SJSA1 (cell line): ENCODE measurements around the gene SLC27A2. TPM values are rescaled to one million over a fixed set of nuclear protein-coding genes. Genes with fewer than 3 reads are reported as not detected.

Experiments used
- DNase-seq, 2 experiments: peaks; one replicate each; pipeline ENCODE4 v3.0.0-alpha.2; 2015 to 2020; ENCODE audit warnings: low spot score in 2 of 2, low read depth in 1 of 2
- H3K27ac ChIP-seq: fragments of 250-450 bp; sonication (Bioruptor Pico); 2 replicates; pipeline ENCODE4 v1.5.1; 2020; ENCODE audit warnings: mild to moderate bottlenecking, moderate library complexity
- H3K27me3 ChIP-seq: fragments of 250-450 bp; sonication (Bioruptor Pico); replicated peaks from 2 replicates; pipeline ENCODE4 v1.5.1; 2020; ENCODE audit warnings: mild to moderate bottlenecking, moderate library complexity
- H3K36me3 ChIP-seq: fragments of 250-450 bp; sonication (Bioruptor Pico); 2 replicates; pipeline ENCODE4 v1.5.1; 2020; ENCODE audit warnings: mild to moderate bottlenecking
- H3K4me1 ChIP-seq: fragments of 250-450 bp; sonication (Bioruptor Pico); replicated peaks from 2 replicates; pipeline ENCODE4 v1.6.1; 2021; ENCODE audit warnings: mild to moderate bottlenecking
- H3K4me3 ChIP-seq: fragments of 250-450 bp; sonication (Bioruptor Pico); 2 replicates; pipeline ENCODE4 v1.5.1; 2020; ENCODE audit warnings: mild to moderate bottlenecking
- H3K9me3 ChIP-seq: fragments of 250-450 bp; sonication (Bioruptor Pico); replicated peaks from 2 replicates; pipeline ENCODE4 v1.5.1; 2020; ENCODE audit warnings: mild to moderate bottlenecking
- total RNA-seq: library from RNA; depleted of rRNA; stranded (reverse); fragments of >200 nt; shearing (Covaris generic); gene quantifications from 2 replicates; pipeline ENCODE4 v1.2.3, GENCODE V29; 2014

SLC27A2 gene
- total RNA-seq, 1 experiment from 2014 or later = 0.13 TPM

DNA sequence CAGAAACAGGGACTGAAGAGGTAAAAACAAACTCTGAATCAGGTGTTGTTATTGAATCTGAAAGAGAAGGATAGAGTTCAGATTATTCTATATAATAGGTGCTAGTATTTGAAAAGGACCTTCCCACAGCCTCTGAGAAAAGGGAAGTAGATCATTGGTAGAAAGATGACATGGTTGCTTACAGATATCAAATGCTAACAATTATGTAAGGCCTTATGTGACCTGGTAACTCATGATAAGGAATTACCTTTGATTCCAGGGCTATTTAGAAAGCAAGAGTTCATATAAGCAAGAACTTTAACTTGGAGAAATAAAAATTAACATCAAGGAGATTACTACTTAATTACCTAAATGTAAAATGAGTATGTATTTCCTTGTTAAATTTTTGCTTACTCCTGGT is 7.6 kb downstream of the SLC27A2 start:
- no peak for DNase-seq
- Histone ChIP-seq H3K4me1 (no peaks in the 10 kb centered on the region), H3K27ac (no peak overlapping the region)

DNA sequence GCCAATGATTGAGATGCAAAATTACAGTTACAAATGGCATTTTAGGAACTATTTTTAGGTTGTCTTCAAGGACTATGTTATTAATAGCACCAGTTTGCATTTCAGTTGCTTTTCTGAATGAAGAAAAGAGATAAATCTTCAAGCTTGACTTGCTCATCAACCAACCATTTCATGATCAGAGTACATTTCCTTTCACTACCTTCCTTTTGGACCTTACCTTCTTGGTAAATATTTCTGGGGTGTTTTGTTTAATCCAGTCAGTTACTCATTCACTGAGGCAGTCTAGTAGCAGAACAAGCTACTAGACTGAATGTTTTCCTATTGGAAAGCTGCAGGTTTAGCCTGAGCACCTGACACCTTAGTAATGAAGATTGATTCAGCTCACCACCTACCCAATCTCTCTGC is 8.2 kb downstream of the SLC27A2 start:
- Histone ChIP-seq H3K27me3 (no peaks in the 10 kb centered on the region), H3K4me1 (no peaks in the 10 kb centered on the region), H3K27ac (no peak overlapping the region), H3K36me3 (no peaks in the 10 kb centered on the region), H3K9me3 (no peaks in the 10 kb centered on the region), H3K4me3 (no peak overlapping the region)
- DNase-seq = no peak

More for the DNA sequence above, 7.6 kb downstream of the SLC27A2 start:
- Histone ChIP-seq H3K27me3 (0 out of 2 replicates have a peak, but pooled peaks cover 2% of the 10 kb centered on the region), H3K4me3 (no peak overlapping the region), H3K36me3 (no peaks in the 10 kb centered on the region), H3K9me3 (no peaks in the 10 kb centered on the region)

DNA sequence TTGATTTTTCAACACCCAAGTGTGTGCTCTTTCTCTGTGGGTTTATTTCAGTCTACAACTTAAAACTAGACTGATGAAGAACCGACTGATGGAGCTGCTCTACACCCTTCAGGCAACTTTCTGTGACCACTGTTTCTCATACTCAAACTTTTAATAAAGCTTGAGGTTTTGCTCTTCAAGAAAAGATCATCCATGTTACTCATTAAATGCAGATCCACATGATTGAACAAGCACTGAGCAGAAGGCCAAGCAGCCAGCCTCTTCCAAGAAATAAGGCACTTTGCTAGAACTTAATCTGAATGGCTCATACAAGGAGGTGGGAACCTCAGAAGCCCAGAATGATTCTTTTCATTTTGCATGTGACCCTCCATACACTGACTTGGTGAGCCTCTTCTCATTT is 8.7 kb downstream of the SLC27A2 start:
- no peak for DNase-seq
- Histone ChIP-seq H3K9me3 (no peaks in the 10 kb centered on the region), H3K27ac (no peak overlapping the region)

DNA sequence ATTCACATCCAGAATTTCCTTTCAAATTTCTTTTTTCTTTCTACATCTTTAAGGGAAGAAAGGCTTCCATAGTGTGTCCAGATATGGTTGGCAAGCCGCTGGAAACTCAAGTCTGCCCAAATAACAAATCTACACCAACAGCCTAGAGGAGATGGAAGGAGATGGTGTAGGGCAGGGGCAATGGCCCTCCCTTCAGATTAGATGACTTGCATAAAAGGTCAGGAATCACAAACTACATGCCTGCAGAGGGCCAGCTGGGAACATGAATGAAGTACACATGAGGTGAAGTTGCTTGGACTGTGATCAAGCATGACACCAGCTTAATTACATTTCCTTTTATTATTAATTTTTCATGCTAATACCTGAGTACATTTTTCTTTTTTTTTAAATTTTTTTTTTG is 10.2 kb downstream of the SLC27A2 start:
- Histone ChIP-seq H3K9me3 (no peaks in the 10 kb centered on the region), H3K27me3 (no peaks in the 10 kb centered on the region), H3K4me3 (no peak overlapping the region), H3K4me1 (no peaks in the 10 kb centered on the region), H3K36me3 (no peaks in the 10 kb centered on the region), H3K27ac (no peak overlapping the region)
- no peak for DNase-seq

More for the DNA sequence above, 8.7 kb downstream of the SLC27A2 start:
- Histone ChIP-seq H3K4me1 (no peaks in the 10 kb centered on the region), H3K27me3 (no peaks in the 10 kb centered on the region), H3K4me3 (no peak overlapping the region), H3K36me3 (no peaks in the 10 kb centered on the region)

DNA sequence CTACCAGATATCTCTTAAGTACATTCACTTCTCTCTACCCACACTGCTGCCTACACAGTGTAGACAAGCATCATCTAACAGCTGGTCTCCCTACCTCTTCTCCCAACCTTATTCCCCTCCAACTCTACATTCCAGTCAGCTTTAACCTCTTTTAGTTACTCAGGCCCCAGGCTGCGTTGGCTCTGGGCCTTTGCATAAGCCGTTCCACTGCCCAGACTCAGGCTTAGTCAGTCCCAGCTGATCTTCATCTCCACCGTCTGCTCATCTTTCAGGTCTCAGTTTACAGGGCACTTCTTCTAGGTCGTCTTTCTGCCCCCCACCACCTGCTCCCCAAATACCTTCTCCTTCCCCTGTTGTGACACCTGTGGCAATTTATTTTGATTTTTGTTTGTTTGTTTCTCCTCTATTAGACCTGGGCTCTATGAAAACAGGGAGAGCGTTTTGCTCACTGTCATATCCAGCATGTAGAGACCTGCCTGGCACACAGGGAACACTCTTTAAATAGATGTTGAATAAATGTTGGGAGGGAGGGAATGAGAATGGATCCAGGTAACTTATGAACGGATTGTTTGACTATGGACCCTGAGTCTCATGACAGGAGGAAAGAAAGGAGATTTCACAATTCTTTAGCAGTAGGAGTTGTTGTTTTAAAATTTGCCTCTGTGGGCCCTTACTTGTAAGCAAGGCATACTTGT is 11.1 kb downstream of the SLC27A2 start:
- no peak for DNase-seq
- Histone ChIP-seq H3K9me3 (no peaks in the 10 kb centered on the region), H3K4me3 (no peak overlapping the region), H3K27ac (no peak overlapping the region), H3K4me1 (no peaks in the 10 kb centered on the region), H3K36me3 (no peaks in the 10 kb centered on the region), H3K27me3 (no peaks in the 10 kb centered on the region)

DNA sequence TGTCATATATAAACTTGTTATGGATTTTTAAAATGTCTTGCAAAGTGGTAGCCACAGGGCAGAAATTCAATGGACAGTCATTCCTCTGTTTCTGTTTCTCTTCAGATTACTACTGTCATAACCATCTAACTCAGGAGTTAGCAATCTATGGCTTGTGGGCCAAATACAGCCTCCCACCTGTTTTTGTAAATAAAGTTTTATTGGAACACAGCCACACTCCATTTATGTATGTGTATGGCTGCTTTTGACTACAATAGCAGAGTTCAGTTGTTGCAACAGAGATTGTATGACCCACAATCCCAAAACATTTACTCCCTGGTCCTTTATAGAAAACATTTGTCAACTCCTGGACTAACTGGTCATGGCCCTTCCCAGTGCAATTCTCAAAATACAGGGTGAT is 20.0 kb downstream of the SLC27A2 start:
- Histone ChIP-seq H3K9me3 (no peaks in the 10 kb centered on the region), H3K4me3 (no peak overlapping the region), H3K27me3 (no peaks in the 10 kb centered on the region), H3K36me3 (no peaks in the 10 kb centered on the region), H3K4me1 (no peaks in the 10 kb centered on the region), H3K27ac (no peak overlapping the region)
- DNase-seq = no peak

DNA sequence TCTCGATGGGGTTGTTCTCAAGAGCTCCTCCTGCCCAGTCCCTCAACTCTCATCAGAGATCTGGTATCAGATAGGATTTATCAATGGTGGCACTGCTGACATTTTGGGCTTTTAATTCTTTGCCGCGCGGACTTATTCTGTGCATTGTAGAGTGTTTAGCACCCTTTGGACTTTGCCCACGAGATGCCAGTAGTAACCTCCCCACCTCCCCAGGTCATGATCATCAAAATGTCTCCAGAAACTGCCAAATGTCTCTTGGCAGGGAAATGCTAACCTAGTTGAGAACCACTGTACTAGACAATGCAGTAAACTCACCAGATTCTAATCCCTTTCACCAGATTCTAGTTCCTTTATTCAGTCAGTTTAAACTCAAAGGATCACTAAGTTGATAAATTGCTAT is 24.0 kb downstream of the SLC27A2 start:
- no peak overlapping the region for H3K4me3 ChIP-seq
- H3K27me3 ChIP-seq = no peaks in the 10 kb centered on the region
- no peaks in the 10 kb centered on the region for H3K9me3 ChIP-seq
- no peaks in the 10 kb centered on the region for H3K36me3 ChIP-seq
- H3K27ac ChIP-seq = no peak overlapping the region
- H3K4me1 ChIP-seq = no peaks in the 10 kb centered on the region
- DNase-seq = no peak

DNA sequence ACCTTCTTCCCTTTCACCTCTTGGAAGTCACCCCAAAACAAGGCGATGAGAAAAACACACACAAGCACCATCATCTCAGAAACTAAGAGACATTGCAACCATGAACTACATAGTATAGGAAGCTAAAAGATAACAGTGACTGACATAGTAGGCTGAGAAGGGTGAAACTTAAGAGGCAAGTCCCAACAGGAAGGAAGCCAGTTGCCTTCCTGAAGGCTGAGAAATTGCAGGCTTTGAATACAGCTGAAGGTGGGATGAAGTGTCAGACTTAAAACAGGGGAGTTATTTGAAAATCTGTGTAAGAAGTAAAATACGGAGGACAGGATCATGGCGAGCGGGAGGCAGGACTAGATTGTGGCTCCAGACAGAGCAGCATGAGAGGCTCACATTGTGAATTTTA is 27.8 kb downstream of the SLC27A2 start:
- H3K36me3 ChIP-seq = no peaks in the 10 kb centered on the region
- no peak overlapping the region for H3K4me3 ChIP-seq
- DNase-seq = no peak

DNA sequence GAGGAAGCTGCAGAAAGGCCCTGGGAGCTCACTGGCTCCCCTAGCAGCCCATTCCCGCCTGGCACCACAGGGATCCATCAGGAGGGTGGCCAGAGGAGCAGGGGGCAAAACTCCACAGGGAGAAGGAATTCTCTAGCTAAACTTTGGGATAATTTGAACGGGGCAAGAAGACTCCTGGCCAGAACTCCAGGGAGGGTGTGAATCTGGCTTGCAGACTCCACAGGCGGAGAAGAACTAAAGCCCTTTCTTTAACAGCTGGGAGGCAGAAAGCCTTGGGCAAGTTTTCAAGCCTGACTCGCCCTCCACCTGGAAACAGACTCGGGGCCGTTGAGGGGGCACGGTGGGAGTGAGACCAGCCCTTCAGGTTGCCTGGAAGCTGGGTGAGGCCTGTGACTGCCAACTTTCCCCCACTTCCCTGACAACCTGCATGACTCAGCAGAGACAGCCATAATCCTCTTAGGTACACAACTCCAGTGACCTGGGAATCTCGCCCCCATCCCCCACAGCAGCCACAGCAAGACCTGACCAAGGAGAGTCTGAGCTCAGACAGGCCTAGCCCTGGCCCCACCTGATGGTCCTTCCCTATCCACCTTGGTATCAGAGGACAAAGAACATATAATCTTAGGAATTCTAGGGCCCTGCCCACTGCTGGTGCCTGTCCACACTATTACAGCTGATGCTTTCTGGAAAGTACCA is 28.6 kb downstream of the SLC27A2 start:
- H3K27ac ChIP-seq = no peak overlapping the region
- H3K4me3 ChIP-seq = no peak overlapping the region
- no peak for DNase-seq
- H3K36me3 ChIP-seq = no peaks in the 10 kb centered on the region
- no peaks in the 10 kb centered on the region for H3K4me1 ChIP-seq
- no peaks in the 10 kb centered on the region for H3K27me3 ChIP-seq
- H3K9me3 ChIP-seq = no peaks in the 10 kb centered on the region

More for the DNA sequence above, 27.8 kb downstream of the SLC27A2 start:
- H3K9me3 ChIP-seq = no peaks in the 10 kb centered on the region
- H3K4me1 ChIP-seq = no peaks in the 10 kb centered on the region
- no peak overlapping the region for H3K27ac ChIP-seq
- H3K27me3 ChIP-seq = no peaks in the 10 kb centered on the region

DNA sequence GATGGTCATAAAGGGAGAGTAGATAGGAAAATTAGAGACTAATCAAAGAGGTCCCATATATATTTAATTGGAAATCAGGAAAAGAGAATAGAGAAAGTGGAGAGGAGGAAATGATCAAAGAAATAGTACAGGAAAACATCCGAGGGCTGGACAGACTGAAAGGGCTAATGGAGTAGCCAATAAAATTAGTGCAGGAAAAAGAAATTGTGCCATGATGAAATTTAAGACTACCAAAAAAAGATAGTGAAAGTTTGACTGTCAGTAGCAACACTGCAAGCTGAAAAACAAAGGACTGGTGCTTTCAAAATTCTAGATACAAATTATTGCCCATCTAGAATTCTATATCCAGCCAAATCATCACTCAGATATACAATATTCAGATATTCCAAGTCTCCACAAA is 36.3 kb downstream of the SLC27A2 start:
- Histone ChIP-seq H3K4me1 (peaks cover 11% of the 10 kb centered on the region; the same call in 1 of the 2 replicates), H3K27me3 (no peaks in the 10 kb centered on the region), H3K27ac (no peak overlapping the region), H3K9me3 (no peaks in the 10 kb centered on the region; the same call in 1 of the 2 replicates), H3K36me3 (no peaks in the 10 kb centered on the region), H3K4me3 (no peak overlapping the region)
- no peak for DNase-seq

DNA sequence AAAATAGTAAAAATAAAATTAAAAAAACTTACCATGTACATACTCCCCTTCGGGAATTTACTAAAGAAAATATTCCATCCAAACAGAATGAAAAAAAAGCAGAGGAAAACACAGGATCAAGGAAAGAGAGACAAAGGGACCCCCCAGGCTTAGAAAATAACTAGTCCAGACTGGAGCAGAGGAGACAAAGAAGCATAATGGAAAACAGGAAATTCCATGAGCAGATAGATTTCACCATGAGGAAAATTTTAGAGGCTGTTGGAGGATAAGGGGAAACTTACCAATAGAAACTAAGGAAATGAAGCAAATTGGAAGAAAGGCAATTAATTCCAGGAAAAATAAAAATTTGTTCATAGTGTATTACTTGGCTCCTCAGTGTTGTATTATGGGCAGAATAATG is 36.7 kb downstream of the SLC27A2 start:
- DNase-seq = peak in 1 of 2 experiments; percentile 5
- no peaks in the 10 kb centered on the region for H3K36me3 ChIP-seq
- no peaks in the 10 kb centered on the region; the same call in 1 of the 2 replicates for H3K9me3 ChIP-seq
- H3K4me1 ChIP-seq = peaks cover 11% of the 10 kb centered on the region; the same call in 1 of the 2 replicates
- no peak overlapping the region for H3K4me3 ChIP-seq
- no peaks in the 10 kb centered on the region for H3K27me3 ChIP-seq
- no peak overlapping the region for H3K27ac ChIP-seq

DNA sequence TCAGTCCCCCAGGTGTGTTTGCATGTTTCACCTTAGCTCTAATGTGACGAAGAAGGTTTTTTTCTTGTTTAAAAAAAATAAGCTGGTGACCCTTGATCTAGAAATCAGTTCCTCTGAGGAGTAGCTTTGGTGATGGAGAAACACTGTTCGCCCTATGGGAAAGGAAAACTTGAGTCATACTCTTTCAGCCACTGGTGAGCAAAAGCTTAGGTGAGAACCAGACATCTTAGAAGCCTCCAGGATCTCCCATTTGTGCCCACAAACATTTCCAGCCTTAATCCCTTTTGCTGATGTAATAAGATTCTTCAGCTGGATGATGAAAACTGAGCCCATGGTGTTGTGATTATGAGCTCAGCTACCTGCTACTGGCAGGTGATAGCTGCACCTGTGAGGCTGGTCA is 37.8 kb downstream of the SLC27A2 start:
- peaks cover 11% of the 10 kb centered on the region; the same call in 1 of the 2 replicates for H3K4me1 ChIP-seq
- H3K27ac ChIP-seq = no peak overlapping the region
- H3K4me3 ChIP-seq = no peak overlapping the region
- no peak for DNase-seq
- no peaks in the 10 kb centered on the region for H3K36me3 ChIP-seq
- no peaks in the 10 kb centered on the region for H3K27me3 ChIP-seq
- H3K9me3 ChIP-seq = no peaks in the 10 kb centered on the region; the same call in 1 of the 2 replicates

DNA sequence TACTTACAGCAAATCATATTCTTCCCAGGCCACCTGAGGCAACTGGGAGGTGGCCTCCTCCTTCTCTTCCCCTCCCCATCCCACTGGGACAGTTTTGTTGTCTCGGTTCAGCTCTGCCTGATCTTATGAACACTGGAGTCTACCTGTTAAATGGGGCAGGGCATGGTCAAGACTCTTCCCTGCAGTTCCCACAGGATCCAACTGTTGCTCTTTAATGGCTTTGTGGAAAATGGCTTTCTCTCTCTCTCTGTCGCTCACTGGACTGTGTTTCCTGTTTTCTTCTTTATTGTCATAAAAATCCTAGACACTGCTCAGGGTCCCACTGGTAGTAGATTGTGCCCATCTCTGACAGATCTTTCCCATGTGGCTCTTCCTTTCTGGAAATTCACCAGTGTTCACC is 40.2 kb downstream of the SLC27A2 start:
- H3K9me3 ChIP-seq = no peaks in the 10 kb centered on the region; the same call in 1 of the 2 replicates
- DNase-seq = no peak
- no peaks in the 10 kb centered on the region for H3K36me3 ChIP-seq
- H3K27me3 ChIP-seq = no peaks in the 10 kb centered on the region
- no peak overlapping the region for H3K27ac ChIP-seq
- H3K4me3 ChIP-seq = no peak overlapping the region
- peaks cover 11% of the 10 kb centered on the region; the same call in 1 of the 2 replicates for H3K4me1 ChIP-seq

DNA sequence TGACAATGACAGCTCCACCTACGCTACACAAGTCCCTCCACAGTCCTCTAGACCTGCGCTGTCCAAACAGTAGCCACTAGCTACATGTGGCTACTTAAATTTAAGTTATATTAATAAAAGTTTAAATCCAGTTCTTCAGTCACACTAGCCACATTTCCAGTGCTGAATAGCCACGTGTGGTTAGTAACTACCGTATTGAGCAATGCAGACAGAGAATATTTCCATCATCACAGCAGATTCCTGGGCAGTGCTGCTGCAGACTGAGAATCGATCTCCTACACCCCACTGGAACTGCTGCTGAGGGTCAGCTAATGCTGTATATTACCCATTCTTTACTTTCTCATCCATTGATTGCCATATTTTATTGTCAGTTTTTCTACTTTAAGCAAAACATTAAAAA is 42.6 kb downstream of the SLC27A2 start:
- H3K27ac ChIP-seq = no peak overlapping the region
- H3K9me3 ChIP-seq = no peaks in the 10 kb centered on the region; the same call in 1 of the 2 replicates
- H3K36me3 ChIP-seq = no peaks in the 10 kb centered on the region

More for the DNA sequence above, 42.6 kb downstream of the SLC27A2 start:
- Histone ChIP-seq H3K4me3 (no peak overlapping the region), H3K27me3 (no peaks in the 10 kb centered on the region), H3K4me1 (peaks cover under 1% of the 10 kb centered on the region; the same call in 1 of the 2 replicates)
- no peak for DNase-seq
